RPMI8226 (cell line): ENCODE data around the gene CDH13.

ENCODE experiments used
- DNase-seq: peaks from one replicate; pipeline ENCODE4 v3.0.0-alpha.2; 2015

Gene CDH13

GRCh38 chr16:82699711-82700495 is 73.1 kb downstream of the CDH13 start:
- no peak for DNase-seq

GRCh38 chr16:82700541-82701235 is 73.9 kb downstream of the CDH13 start:
- DNase-seq = no peak

GRCh38 chr16:82701442-82701955 is 74.7 kb downstream of the CDH13 start:
- DNase-seq = no peak

- no peak for DNase-seq
Observed at GRCh38 chr16:82703161-82703560, 76.4 kb downstream of the CDH13 start.

GRCh38 chr16:82703871-82704768 is 77.4 kb downstream of the CDH13 start:
- DNase-seq = no peak

- DNase-seq = no peak
Observed at GRCh38 chr16:82709987-82710386, 83.2 kb downstream of the CDH13 start.

GRCh38 chr16:82713778-82714177 is 87.0 kb downstream of the CDH13 start:
- no peak for DNase-seq

- no peak for DNase-seq
Observed at GRCh38 chr16:82715160-82715559, 88.4 kb downstream of the CDH13 start.

- DNase-seq = no peak
Observed at GRCh38 chr16:82715833-82716232, 89.1 kb downstream of the CDH13 start.

- DNase-seq = no peak
Observed at GRCh38 chr16:82716361-82716855, 89.6 kb downstream of the CDH13 start.

GRCh38 chr16:82720414-82720813 is 93.6 kb downstream of the CDH13 start:
- DNase-seq = no peak

- no peak for DNase-seq
Observed at GRCh38 chr16:82726306-82726705, 99.5 kb downstream of the CDH13 start.

GRCh38 chr16:82728901-82729300 is 102.1 kb downstream of the CDH13 start:
- DNase-seq = no peak

- no peak for DNase-seq
Observed at GRCh38 chr16:82730901-82731300, 104.1 kb downstream of the CDH13 start.

GRCh38 chr16:82732461-82732860 is 105.7 kb downstream of the CDH13 start:
- DNase-seq = no peak

GRCh38 chr16:82735186-82735585 is 108.4 kb downstream of the CDH13 start:
- DNase-seq = no peak

- no peak for DNase-seq
Observed at GRCh38 chr16:82735673-82736091, 108.9 kb downstream of the CDH13 start.

GRCh38 chr16:82736224-82736623 is 109.5 kb downstream of the CDH13 start:
- no peak for DNase-seq

GRCh38 chr16:82738699-82739098 is 111.9 kb downstream of the CDH13 start:
- DNase-seq = no peak

GRCh38 chr16:82741073-82741615 is 114.4 kb downstream of the CDH13 start:
- no peak for DNase-seq

GRCh38 chr16:82744958-82745357 is 118.2 kb downstream of the CDH13 start:
- no peak for DNase-seq

- DNase-seq = no peak
Observed at GRCh38 chr16:82748026-82748425, 121.3 kb downstream of the CDH13 start.

GRCh38 chr16:82750068-82750467 is 123.3 kb downstream of the CDH13 start:
- DNase-seq = no peak
